T-helper 22 cell (primary cell): ENCODE measurements around the gene EEF1AKMT3.

ENCODE experiments used
- DNase-seq: peaks from one replicate; pipeline ENCODE4 v3.0.0-alpha.2; 2020; ENCODE audit warnings: low read depth

Gene EEF1AKMT3

DNA sequence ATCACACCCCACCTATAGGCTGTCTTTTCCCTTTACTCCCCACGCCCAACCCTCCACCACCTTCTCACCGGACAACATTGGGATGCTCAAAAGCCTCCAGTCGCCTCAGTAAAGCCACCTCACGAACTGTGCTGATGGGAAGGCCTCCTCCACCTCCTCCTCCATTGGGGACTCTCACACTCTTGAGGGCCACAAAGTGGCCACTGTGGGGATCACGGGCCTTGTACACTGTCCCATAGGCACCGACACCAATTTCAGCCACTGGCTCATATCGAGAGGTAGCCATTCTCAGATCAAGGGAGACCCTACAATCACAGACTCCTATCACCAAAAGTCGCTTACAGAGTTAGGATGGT, 21.0 kb upstream of the EEF1AKMT3 start:
- DNase-seq, result no peak

DNA sequence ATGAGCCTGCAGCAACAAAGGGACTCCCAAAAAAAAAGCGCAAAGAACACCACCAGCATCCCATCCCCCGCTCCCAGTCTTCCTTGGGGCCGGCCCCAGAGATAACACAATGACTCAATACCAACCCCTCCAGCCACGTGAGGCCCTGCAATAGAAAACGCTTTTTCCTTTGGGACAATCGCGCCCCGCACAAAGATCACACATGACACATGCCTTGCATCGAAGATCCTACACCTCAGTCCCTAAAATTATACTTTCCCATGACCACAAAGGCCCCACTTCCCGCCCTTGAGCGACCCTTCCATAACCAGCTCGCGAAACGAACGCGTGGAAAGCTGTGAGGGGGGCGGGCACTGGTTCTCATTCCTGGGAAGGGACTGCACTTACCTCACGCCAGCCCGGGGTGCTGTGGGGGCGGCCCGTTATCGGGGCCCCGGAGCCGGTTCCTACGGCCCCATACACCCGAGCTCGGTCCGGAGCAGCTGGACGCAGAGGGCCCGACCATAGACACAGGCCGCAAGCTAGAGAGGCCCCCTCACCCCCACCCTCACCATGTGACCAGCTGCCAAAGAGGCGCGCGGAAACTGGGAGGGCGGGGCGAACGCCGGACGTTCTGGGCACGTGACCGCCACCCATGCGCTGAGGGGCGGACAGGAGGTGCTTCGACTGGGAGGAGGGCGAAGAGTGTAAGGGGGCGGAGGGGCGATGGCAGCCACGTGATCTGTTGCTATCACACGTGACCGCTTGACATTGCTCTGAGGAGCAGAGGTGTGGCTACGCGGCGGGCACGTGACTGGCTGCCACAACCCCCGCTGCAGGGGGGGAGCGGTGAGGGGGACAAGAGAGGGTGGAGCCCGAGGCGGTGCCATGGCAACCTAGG, 20.4 kb upstream of the EEF1AKMT3 start, which contains the start of gene CDK4:
TSS of gene CDK4 (minus strand) at position 523 of the 880 bp plus-strand sequence. CDS start 593 bp downstream, outside the sequence.
- DNase-seq, result peak; percentile 100

- DNase-seq, result no peak
Observed at GRCh38 chr12:57752668-57753000, 19.8 kb upstream of the EEF1AKMT3 start.

- no peak for DNase-seq
Observed at GRCh38 chr12:57753756-57754337, 18.6 kb upstream of the EEF1AKMT3 start.

GRCh38 chr12:57754411-57755193, 17.8 kb upstream of the EEF1AKMT3 start, which contains the start of gene MARCHF9:
Gene MARCHF9, plus strand, starts transcription at chr12:57755103. Its CDS starts 426 bp downstream, at chr12:57755529.
- DNase-seq, result peak; percentile 89

GRCh38 chr12:57755194-57755453, 17.3 kb upstream of the EEF1AKMT3 start:
- DNase-seq, result no peak

GRCh38 chr12:57755454-57756372, 16.7 kb upstream of the EEF1AKMT3 start:
- DNase-seq, result peak; percentile 31

DNA sequence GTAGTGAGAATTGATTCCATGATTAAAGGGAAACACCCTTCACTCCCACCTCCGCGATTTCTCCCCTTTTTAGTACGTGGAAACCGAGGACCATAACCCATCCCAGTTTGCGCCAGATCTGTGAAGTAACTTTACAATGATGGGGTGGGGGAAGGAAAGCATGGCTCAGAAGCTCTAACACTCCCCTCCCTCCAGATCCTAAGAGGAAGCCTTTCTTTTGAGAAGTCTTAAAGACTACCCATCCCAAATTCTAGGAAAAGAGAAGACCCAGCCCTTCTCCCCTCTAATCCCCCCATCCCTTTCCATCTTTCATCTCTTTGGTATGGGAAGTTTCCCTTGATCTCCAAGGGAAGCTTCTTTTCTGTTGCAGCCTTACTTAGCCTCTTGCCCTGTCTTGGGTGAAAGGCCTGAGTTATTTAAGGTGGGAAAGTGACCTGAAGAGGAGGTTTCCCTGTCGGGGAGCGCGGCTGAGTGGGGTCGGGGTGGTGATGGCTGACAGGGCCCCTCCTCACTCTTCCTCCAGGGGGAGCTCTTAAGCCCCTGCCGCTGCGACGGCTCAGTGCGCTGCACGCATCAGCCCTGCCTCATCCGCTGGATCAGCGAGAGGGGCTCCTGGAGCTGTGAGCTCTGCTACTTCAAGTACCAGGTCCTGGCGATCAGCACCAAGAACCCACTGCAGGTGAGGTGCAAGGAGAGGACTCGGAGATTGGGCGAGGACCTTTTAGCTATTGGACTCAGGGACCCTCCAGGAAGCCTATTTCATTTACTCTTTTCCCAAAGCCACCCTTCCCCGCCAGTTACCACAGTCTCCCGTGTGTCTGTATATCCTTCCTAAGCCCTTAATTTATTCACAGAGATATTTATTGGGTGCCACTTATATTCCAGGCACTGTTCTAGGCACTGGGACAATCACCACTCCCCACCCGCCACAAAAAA, 15.7 kb upstream of the EEF1AKMT3 start:
- peak; percentile 42 for DNase-seq

DNA sequence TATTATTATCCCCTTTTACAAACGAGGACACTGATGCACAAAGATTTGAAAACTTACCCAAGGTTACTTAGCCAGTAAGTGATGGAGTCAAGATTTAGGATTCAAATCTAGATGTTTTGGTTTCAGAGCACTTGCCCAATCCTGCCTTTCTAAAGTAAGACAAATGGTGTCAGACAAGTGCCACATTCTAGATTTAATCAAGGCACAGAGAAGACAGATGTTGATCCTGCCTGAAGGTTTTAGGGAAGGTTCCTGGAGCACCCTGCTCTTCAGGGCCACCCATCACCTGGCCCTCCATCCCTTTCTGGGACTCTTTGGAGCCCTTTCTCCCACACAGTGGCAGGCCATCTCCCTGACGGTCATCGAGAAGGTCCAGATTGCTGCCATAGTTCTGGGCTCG, 14.6 kb upstream of the EEF1AKMT3 start:
- no peak for DNase-seq

DNA sequence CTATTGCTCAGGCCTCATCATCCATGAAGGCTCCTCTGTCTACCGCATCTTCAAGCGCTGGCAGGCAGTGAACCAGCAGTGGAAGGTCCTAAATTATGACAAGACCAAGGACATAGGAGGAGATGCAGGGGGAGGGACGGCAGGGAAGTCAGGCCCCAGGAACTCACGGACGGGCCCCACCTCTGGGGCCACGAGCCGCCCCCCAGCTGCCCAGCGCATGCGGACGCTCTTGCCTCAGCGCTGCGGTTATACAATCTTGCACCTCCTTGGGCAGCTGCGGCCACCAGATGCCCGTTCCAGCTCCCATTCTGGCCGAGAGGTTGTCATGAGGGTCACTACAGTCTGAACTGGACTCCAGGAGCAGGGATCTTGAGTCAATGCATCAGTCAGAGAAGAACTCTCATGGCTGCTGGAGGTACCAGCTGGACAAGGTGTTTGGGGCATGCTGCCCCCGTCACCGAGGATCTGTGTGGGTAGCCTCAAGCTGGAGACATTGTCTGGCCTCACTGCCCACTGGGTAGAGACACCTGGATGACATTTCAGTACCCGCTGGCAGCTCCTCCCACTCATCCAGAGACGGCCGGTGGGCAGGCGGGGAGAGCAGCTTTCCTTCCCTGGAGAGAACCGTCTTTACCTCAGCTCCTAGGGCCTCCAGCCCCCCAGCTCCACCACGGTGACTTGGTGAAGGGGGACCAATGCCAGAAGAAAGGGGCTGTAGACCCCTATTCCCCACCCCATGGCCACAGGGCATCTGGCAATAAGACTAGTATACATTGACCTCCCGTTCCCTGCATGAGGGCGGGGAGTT, 13.7 kb upstream of the EEF1AKMT3 start:
- no peak for DNase-seq

DNA sequence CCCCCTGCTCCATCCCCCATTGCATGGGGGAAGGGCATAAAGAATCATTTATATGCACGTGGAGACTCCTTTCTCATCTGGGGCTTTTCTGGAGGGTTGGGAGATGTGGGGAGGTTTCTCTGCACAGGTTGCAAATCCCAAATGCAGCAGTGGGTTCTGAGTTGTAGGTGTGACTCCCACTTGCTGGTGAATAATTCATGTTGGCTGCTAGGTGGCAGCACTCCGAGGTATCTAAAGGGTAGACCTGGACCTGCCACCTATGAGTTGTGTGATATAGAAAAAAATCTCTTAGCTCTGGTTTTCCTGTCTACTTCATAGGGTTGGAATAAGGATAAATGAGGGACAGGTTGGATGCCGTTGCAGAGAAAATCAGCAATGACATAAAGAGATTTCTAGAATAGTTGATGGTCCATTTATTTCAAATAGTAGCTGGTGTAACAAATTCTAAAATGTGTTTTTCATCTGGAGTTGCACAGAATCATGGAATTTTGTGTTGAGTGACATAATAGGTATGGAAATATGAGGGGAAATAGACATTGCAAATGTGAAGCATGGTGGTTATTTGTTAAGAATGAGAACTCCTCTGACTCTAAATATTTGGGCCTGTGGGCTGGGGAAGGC, 12.9 kb upstream of the EEF1AKMT3 start:
- no peak for DNase-seq

DNA sequence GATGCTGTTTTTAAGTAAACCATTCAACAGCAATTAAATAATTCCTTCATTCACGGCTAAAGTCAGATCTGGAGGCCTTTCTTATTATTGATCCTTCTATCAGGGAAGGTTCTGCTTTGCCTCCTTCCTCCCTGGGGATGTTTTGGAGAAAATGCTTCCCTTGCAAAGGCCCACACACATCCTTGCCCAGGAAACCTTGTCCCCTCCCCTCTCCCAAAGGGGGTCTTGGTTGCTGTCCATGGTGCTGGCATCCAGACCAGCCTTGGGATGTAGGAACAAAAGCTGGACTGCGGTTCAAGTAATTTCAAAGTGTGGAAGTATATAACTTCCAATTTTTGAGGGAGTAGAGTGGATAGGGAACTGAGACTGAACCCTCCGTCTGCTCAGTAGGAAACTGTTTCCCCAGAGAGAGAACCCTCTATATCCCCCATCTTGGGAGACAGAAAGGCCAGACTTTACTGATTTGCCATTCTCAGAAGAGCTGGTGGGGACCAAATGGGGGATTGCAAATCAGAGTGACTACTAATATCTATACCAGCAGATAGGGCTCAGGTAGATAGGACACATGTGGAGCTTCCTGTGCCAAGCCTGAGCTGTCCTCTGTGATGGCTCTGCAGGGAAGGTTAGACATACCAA, 11.9 kb upstream of the EEF1AKMT3 start:
- DNase-seq, result no peak

DNA sequence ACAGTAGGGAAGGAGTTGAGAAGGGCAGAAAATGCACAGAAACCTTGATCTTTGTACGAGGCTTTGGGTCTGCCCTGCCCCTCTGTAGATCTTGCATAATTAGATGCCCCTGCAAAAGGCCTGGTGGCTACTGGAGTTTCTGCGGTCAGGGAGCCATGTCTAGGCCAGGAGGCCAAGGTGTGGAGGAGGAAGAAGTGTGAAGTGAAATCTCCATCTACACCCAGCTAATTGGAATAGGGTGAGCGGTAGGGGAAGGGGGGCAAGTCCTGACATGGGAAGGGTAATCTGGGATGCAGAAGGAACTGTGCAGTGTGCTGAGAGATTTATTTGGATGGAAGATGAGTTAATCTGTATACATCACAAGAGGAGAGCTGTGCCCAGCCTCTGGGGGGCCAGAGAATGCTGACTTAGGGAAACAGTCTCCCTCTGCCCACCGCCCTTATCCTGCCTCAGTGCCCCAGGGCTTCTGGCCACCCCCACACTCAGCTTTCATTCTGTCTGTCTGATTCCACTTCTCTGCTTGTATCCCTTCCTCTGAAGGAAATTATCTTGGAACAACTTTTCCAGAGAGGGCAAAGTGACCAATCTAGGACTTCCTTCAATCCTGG, 10.9 kb upstream of the EEF1AKMT3 start:
- no peak for DNase-seq

DNA sequence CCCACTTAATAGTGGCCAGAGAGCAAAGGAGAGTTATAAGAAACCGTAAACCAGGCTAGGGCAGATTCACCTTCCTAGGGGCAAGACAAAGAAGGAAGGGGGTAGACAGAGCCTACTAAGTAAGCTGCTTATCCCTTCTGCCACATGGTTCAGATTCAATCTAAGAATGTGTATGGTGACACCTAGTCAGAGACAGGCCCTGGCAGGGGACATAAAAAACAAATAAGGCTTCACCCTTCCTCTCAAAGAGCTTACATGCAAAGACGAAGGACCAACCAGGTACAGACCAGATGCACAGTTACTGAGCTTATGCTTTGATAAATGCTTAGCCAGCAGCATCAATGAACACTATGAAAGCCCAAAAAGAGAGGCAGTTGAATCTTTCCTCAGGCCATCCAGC, 10.0 kb upstream of the EEF1AKMT3 start:
- DNase-seq, result no peak

DNA sequence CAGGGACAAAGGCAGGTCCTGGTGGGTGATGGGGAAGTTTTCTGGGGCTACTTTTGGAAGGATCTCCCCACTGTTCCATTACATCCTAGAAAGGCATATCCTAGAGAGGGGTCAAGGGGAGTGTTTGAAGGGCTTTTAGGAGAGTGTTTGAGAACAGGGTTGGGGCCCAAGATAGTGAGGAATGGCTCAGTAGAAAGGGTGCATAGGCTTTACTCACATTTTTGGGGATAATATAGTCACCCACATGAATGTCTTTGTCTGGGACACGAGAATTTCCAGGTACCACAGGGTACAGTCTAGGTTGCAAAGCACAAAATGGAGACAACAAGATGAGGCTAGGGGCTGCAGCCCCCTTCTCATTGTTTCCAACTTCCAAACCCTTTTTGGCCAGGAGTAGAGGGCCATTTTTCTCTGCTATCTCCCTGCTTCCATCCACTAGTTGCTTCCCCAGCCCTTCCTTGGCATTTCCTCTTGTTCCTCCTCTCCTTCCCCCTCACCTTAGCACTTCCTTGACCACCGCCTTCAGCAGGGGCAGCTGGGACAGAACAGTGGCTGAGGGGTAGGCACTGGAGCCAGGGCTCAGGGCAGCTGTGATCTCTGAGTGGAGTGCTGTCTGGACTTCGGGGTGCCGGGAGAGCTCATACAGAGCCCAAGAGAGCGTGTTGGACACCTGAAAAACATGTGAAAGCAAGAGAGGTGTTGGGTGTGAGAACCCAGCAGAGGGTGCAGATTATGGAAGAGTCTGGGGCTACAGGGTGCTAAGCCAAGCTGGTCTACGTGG, 8.3 kb upstream of the EEF1AKMT3 start:
- DNase-seq, result no peak

- DNase-seq, result no peak
Observed at GRCh38 chr12:57764662-57765002, 7.8 kb upstream of the EEF1AKMT3 start.

DNA sequence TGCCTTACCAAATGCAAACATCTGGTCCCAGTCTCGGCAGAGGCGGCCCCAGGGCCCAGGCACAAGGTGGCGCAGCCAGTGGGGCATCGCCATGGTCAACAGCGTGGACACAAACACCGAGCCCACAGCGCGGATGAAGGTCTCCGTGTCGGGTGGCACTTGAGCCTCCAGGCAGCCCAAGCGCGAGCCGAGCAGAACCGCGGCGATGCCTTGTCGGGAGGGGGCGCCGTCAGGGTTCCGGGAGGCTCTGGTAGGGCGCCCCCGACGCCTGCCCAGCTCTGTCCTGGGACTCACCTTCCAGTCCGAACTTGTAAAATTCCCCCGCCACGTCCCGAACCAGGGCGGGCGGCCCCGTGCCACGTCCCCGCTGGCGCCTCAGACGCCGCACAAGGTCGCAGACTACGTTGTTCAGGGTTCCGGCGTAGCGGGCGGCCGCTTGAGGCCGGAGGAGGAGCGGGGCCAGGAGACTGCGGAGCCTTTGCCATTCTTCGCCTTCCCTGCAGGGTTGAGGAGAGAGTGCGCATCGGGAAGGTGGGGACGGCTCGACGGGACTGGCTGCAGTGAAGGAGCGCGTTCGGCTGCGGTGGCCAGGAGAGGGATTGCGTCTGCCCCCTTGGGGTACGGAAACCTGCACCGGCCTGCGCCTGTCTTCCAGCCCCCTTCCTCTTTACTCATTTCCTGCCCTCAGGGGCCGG, 7.3 kb upstream of the EEF1AKMT3 start:
- DNase-seq, result peak; percentile 28
